Pons (tissue), 1 donor: Measurements from ENCODE around the gene TMEM131L.
A peak's percentile ranks its signal among the peaks of the same experiment; 100 is the strongest.
"Not testable (repeated sequence)": the region's sequence is repeated elsewhere in the genome, so short reads cannot be mapped to it uniquely, and the experiment has no call there.

ENCODE experiments used
- DNase-seq: peaks from one replicate; pipeline ENCODE4 v3.0.0-alpha.2; 2016; ENCODE audit warnings: low spot score

The TMEM131L gene

GRCh38 chr4:153466081-153466948 is at the start of gene TMEM131L:
Gene TMEM131L, plus strand, starts transcription at chr4:153466360. Its CDS starts 38 bp downstream, at chr4:153466398.
- peak; percentile 52 for DNase-seq

- DNase-seq = not testable (repeated sequence)
These were observed 49.7 kb upstream of the TMEM131L start for GRCh38 chr4:153416456-153416855.

GRCh38 chr4:153418121-153418520 is 48.0 kb upstream of the TMEM131L start:
- DNase-seq = no peak

- no peak for DNase-seq
These were observed 47.6 kb upstream of the TMEM131L start for GRCh38 chr4:153418558-153418957.

- no peak for DNase-seq
These were observed 47.1 kb upstream of the TMEM131L start for GRCh38 chr4:153419029-153419428.

GRCh38 chr4:153419673-153420278 is 46.4 kb upstream of the TMEM131L start:
- no peak for DNase-seq

- DNase-seq = no peak
These were observed 45.8 kb upstream of the TMEM131L start for GRCh38 chr4:153420361-153420760.

- DNase-seq = no peak
These were observed 44.2 kb upstream of the TMEM131L start for GRCh38 chr4:153421941-153422340.

GRCh38 chr4:153426207-153426885 is 39.8 kb upstream of the TMEM131L start:
- DNase-seq = no peak

- DNase-seq = no peak
These were observed 38.6 kb upstream of the TMEM131L start for GRCh38 chr4:153427363-153428071.

- no peak for DNase-seq
These were observed 37.2 kb upstream of the TMEM131L start for GRCh38 chr4:153428941-153429475.

- DNase-seq = peak; percentile 67
These were observed 33.0 kb upstream of the TMEM131L start for GRCh38 chr4:153432965-153433753.

GRCh38 chr4:153433754-153434105 is 32.4 kb upstream of the TMEM131L start:
- DNase-seq = no peak

GRCh38 chr4:153434190-153434589 is 32.0 kb upstream of the TMEM131L start:
- no peak for DNase-seq

GRCh38 chr4:153438916-153439756 is 27.0 kb upstream of the TMEM131L start:
- no peak for DNase-seq

GRCh38 chr4:153439831-153440230 is 26.3 kb upstream of the TMEM131L start:
- DNase-seq = no peak

GRCh38 chr4:153440475-153440874 is 25.7 kb upstream of the TMEM131L start:
- no peak for DNase-seq

- DNase-seq = no peak
These were observed 18.8 kb upstream of the TMEM131L start for GRCh38 chr4:153447175-153447905.

- DNase-seq = no peak
These were observed 18.0 kb upstream of the TMEM131L start for GRCh38 chr4:153448003-153448731.
